Stimulated activated CD8-positive, alpha-beta memory T cell treated with anti-CD3 and anti-CD28 coated beads, Interleukin-7, amount 100 ng/mL, for 24 hours (primary cell): ENCODE measurements around the gene CFAP100.

Experiments
- DNase-seq: peaks from one replicate; pipeline ENCODE4 v3.0.0-alpha.2; 2020; ENCODE audit warnings: low read depth

CFAP100 gene

GRCh38 chr3:126421573-126422119 lies 26.9 kb downstream of the CFAP100 start:
- DNase-seq, result no peak

- DNase-seq, result no peak
Measured at GRCh38 chr3:126422121-126422520, 27.4 kb downstream of the CFAP100 start.

DNA sequence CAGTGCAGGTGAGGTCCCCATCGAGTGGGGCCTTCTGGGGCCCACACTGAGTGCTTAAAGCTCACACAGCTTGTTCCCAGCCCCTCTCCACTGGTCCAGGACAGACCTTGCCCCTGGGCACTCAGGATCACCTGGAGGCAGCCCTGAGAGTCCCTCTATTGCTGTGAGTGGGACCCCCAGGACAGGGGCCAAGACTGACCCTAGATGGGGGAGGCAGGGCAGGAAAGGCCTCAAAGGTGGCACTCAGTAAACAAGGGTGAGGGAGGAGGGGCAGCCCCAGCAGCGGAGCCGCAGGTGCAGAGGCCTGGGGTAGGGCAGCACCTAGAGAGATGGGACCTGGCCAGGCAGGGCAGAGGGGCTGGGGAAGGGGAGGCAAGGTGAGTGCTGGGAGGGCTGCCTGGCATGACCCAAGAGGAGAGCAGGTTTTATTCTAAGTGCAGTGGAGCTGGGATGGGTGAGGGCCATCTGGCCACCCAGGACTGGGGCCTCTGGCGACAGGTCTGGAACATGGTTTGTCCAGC lies 27.9 kb downstream of the CFAP100 start:
- no peak for DNase-seq

DNA sequence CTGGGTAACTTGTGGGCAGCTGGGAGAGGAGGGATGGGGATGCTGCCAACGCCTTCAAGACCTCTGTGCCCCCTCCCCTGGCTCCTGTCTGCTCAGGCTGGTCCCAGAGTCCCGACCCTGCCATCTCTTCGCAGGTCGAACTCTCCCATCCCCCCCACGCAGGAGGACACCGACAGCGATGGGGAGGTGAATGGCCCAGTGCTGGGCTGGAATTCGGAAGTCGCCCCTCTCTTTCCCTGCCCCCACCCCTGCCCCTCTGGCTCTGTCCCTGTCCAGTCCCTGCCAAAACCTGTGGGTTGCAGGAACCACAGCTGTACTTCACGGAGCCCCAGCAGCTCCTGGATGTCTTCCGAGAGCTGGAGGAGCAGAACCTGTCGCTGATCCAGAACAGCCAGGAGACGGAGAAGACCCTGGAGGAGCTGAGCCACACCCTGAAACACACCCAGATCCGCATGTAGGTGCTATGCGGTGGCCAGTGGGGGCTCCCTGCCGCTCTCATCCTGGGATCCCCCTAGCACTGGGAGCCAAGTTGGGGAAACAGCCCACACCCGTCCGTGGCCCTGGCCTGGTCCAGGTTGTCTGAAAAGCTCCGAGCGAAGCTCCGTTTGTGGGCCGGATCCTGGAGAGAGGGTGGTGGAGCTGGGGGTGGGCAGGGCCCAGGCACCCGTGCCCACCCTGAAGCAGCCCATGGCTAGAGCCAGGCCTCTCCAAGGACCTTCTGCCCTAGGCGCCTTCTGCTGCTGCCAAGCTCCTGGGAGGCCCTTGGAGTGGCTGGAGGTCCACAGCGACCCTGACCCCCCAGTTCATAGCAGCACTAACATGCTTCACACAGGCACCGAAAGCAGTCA lies 28.7 kb downstream of the CFAP100 start:
- no peak for DNase-seq

- no peak for DNase-seq
Measured at GRCh38 chr3:126424039-126424717, 29.5 kb downstream of the CFAP100 start.

- no peak for DNase-seq
Measured at GRCh38 chr3:126424751-126425150, 30.0 kb downstream of the CFAP100 start.

- DNase-seq, result no peak
Measured at GRCh38 chr3:126431103-126431534, 36.4 kb downstream of the CFAP100 start.

DNA sequence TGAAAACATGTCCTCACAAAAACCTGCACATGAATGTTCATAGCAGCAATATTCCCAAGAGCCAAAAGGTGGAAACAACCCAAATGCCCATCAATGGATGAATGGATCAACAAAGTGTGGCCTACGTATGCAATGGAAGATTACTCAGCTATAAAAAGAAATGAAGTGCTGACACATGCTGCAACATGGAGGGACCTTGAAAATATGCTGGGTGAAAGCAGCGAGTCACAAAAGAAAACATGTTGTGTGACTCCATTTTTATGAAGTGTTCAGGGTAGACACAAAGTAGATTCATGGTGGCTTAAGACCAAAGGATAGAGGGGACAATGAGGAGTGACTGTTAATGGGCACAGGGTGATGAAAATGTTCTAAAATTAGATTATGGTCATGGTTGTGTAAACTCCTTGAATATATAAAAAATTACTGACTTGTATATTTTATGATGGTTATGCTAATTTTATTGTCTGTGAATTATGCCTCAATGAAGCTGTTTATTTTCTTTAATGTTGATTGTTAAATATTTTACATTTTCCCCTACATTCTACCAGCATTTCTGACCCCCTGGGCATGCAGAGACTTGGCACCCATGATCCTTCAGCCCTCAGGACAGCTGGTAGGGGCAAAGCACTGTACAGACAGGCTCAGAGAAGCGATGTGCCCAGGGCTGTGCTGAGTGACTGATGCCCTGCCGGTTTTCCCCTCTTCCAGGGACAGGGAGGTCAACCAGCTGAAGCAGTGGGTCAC lies 37.8 kb downstream of the CFAP100 start:
- no peak for DNase-seq

GRCh38 chr3:126433105-126433430 lies 38.4 kb downstream of the CFAP100 start:
- DNase-seq, result no peak

DNA sequence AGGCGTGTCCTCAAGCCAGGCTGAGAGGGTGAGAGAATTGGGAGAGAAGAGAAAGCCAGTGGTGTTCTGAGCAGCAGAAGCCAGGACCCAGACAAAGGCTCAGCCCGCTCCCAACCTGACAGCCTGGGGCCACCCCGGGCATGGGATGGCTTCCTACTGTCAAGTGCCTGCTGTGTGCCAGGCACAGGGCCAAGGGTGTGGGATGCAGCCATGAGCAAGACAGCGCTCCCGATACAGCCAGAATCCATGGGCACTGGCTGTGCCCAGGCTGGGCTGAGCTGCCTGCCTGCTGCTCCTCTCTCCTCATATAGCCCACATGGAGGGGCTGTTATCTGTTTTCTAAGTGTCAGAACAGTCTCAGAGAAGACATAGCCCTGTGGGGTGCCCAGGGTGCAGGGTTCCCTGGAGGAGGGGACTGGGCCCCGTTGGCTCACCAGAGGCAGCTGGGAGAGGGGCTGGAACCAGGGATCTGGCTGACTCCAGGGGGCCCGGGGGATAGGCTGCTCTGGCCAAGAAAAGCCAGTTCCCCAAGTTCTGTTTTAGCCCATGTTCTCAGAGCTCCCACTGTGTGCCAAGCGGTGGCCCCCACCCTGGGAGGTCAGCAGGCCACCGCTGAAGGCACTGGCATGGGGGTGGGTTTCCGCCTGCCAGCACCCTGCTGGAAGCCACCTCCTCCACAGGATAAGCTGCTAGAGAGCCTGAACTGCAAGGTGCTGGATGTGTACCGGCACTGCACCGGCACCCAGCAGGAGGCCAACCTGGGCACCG lies 39.0 kb downstream of the CFAP100 start:
- DNase-seq, result no peak

- DNase-seq, result no peak
Measured at GRCh38 chr3:126434264-126434590, 39.5 kb downstream of the CFAP100 start.

DNA sequence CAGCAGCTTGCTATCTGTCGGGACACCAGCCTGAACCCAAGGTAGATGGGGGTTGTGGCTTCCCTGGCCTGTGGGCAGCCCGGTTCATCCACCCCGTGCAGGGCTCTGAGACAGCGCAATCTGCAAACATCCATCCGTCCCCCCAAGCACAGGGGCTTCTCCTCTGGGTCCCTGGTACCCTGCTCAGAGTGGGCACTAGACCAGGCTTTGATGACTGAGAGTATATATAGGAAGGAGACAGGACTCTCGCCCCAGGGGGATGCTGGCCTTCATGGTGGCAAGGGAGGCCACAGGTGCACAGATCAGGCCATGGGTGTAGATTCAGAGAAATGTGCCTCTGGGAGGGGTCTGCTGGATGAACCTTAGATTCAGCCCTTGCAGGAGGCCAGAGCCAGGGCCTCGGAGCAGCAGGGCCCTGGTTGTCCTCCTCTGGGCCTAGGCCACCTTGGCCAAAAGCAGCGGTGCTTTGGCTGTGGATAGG lies 40.3 kb downstream of the CFAP100 start:
- DNase-seq, result no peak

- no peak for DNase-seq
Measured at GRCh38 chr3:126435456-126436315, 41.0 kb downstream of the CFAP100 start.

- no peak for DNase-seq
Measured at GRCh38 chr3:126436826-126437717, 42.4 kb downstream of the CFAP100 start.

GRCh38 chr3:126438186-126438585 lies 43.5 kb downstream of the CFAP100 start:
- no peak for DNase-seq

GRCh38 chr3:126438746-126439145 lies 44.0 kb downstream of the CFAP100 start:
- no peak for DNase-seq

DNA sequence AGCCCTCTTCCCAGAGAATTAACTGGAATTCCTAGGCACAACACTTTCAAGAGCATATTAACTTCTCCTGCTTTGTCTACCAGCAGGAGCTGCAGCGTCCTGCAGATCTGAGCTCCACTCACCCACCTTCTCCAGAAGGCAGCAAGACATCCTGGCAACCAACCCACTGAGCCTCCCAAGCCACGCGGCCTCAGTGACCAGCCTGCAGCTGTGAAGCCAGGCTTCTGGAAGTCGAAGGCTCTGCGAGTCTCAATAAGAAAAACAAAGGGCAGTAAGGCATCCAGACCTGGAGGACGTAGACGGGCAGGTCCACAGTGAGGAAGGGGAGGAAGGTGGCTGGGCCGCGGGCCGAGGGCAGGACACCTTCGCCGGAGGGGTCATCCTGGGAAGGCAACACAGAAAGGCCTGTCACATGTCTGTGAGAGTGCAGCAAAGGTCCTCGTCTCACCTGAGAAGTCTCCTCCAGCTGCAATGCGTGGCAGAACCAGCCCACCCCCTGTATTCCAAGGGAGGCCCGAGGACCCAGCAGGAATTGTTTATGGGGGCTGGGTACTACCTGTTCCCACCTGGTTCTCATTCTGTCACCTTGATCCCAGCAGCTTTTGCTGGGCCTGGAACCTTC lies 44.7 kb downstream of the CFAP100 start:
- DNase-seq, result no peak

GRCh38 chr3:126439968-126440708 lies 45.4 kb downstream of the CFAP100 start:
- no peak for DNase-seq

DNA sequence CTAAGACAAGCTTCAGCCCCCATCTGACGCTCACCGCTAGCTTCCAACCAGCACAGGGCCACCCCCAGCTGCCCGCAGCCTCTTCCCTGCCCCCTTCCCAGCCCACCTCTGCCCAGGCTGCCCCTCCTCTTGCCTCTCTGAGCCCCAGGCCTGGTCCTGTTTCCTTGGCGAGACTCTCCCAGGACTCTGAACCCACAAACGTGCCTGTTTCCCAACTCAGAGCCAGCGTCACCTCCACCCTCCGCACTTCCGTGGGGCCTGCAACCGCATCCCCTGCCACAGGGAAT lies 45.9 kb downstream of the CFAP100 start:
- DNase-seq, result no peak
